Ovary (tissue), 9 donors: ENCODE measurements around the gene PADI3. TPM values are rescaled to one million over a fixed set of nuclear protein-coding genes. Genes with fewer than 3 reads are reported as not detected.

Source experiments
- DNase-seq, 5 donors: peaks; one replicate each; pipeline ENCODE4 v3.0.0-alpha.2; 2019 to 2020
- H3K27ac ChIP-seq, 2 donors: fragments of 200-600 bp; one replicate each; pipeline versions ENCODE4 v1.5.1 to v1.8.0; 2019 to 2022
- H3K27me3 ChIP-seq: fragments of 200-600 bp; one replicate; pipeline ENCODE4 v1.8.0; 2022
- H3K36me3 ChIP-seq: fragments of 200-600 bp; sonication (generic); one replicate; pipeline ENCODE4 v1.5.1; 2019
- H3K4me1 ChIP-seq: one replicate; pipeline ENCODE4 v1.8.1; 2013; ENCODE audit warnings: mild to moderate bottlenecking, moderate library complexity; ENCODE audit not compliant: insufficient read depth
- H3K4me3 ChIP-seq: fragments of 200-600 bp; sonication (generic); one replicate; pipeline ENCODE4 v1.5.1; 2017
- H3K9me3 ChIP-seq, 2 donors: fragments of 200-600 bp in 1 of 2; sonication (generic) in 1 of 2; one replicate each; pipeline versions ENCODE4 v1.5.1 to v1.8.1; 2013 to 2019; ENCODE audit warnings: mild to moderate bottlenecking in 1 of 2, moderate library complexity in 1 of 2
- EP300 ChIP-seq: sonication (generic); formaldehyde crosslinking; IDR thresholded peaks from one replicate; pipeline ENCODE4 v1.6.1; 2017; ENCODE audit warnings: antibody characterized with exemption
- POLR2A ChIP-seq: fragments of 450-650 bp; IDR thresholded peaks from one replicate; pipeline ENCODE4 v1.6.1; 2017; ENCODE audit warnings: antibody characterized with exemption, mild to moderate bottlenecking, moderate library complexity
- WGBS, 3 donors: extraction: QIAGEN DNeasy Blood & Tissue Kit in 1 of 3; methylation state at CpG; one replicate each; pipeline versions ENCODE4 v1.1.5 to v1.1.7; 2013 to 2017; 5-methylcytosine and 5-hydroxymethylcytosine counted together
- intact Hi-C, 4 donors: fragments of 100-400 bp; cut with DNase I; formaldehyde crosslinking; loops; one replicate each; pipeline versions ENCODE4 v1.11.0 to v1.15.1; 2022 to 2023
- polyA plus RNA-seq, 2 donors: library from polyadenylated mRNA; stranded (reverse); fragments of 200-250 nt in 1 of 2; fragments of 350-450 nt in 1 of 2; fragmentation: Illumina TruSeq in 1 of 2; extraction: RNeasy Lipid Tissue Mini Kit (QIAGEN cat#74804) in 1 of 2; gene quantifications; one replicate each; pipeline ENCODE4 v1.2.3, GENCODE V29; 2013 to 2014
- total RNA-seq, 7 donors: library from RNA; depleted of rRNA in 2 of 7; stranded (reverse); fragments of >200 nt in 2 of 7; fragmentation: NEBNext Ultra II Directional in 3 of 7; extraction: Animal tissue kit (Norgen Biotek cat#: 25700) in 3 of 7; gene quantifications; one replicate each; pipeline versions ENCODE4 v1.1.0 to v1.2.4, GENCODE V29; 2016 to 2023
- TF ChIP-seq, protein P1 (sequence below), 3 donors: fragments of 450-650 bp in 2 of 3; fragments of 200-600 bp in 1 of 3; IDR thresholded peaks; one replicate each; pipeline versions ENCODE4 v1.5.1 to v1.8.0; 2016 to 2022; ENCODE audit warnings: antibody characterized with exemption in 3 of 3, mild to moderate bottlenecking in 1 of 3
- donor health status: DM: no; HTN: no; CAD: no; lungs with moderate emphysema.
- donor health status: DM: no; HTN: no; CAD: no.
- donor health status: Bipolar disorder and iron deficiency.
- donor health status: DM: yes; HTN: yes; CAD: no.
- donor health status: DM: no; HTN: no; CAD: no.
- donor health status: DM: yes; HTN: yes; CAD: no.

Gene PADI3
- total and polyA plus RNA-seq, 9 donors = not detected

- Histone ChIP-seq H3K27me3 (no peaks in the 10 kb centered on the region), H3K9me3 (no peaks in the 10 kb centered on the region), H3K27ac (no peak overlapping the region), H3K4me1 (no peaks in the 10 kb centered on the region), H3K36me3 (no peaks in the 10 kb centered on the region), H3K4me3 (no peak overlapping the region)
- WGBS, 3 donors = 73 to 89% (median 85%) methylated on average over 5 of the region's 5 CpGs
- no peak for DNase-seq
- intact Hi-C loops = no loop called here
- no peak for TF ChIP-seq POLR2A
- TF ChIP-seq, protein P1, sequence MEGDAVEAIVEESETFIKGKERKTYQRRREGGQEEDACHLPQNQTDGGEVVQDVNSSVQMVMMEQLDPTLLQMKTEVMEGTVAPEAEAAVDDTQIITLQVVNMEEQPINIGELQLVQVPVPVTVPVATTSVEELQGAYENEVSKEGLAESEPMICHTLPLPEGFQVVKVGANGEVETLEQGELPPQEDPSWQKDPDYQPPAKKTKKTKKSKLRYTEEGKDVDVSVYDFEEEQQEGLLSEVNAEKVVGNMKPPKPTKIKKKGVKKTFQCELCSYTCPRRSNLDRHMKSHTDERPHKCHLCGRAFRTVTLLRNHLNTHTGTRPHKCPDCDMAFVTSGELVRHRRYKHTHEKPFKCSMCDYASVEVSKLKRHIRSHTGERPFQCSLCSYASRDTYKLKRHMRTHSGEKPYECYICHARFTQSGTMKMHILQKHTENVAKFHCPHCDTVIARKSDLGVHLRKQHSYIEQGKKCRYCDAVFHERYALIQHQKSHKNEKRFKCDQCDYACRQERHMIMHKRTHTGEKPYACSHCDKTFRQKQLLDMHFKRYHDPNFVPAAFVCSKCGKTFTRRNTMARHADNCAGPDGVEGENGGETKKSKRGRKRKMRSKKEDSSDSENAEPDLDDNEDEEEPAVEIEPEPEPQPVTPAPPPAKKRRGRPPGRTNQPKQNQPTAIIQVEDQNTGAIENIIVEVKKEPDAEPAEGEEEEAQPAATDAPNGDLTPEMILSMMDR (IDR thresholded peaks at IDR 0.05) = no peak
- TF ChIP-seq EP300 = no peak
Measured at GRCh38 chr1:17264470-17264869, 15.6 kb downstream of the PADI3 start.

- no peak overlapping the region for H3K27ac ChIP-seq
- no peaks in the 10 kb centered on the region for H3K36me3 ChIP-seq
- intact Hi-C loops = no loop called here
- H3K4me1 ChIP-seq = no peaks in the 10 kb centered on the region
- 52 to 85% (median 80%) methylated on average over 2 of the region's 2 CpGs for WGBS, 3 donors
- no peak for DNase-seq
- TF ChIP-seq EP300 = no peak
- TF ChIP-seq, protein P1 (IDR thresholded peaks at IDR 0.05) = no peak
- H3K4me3 ChIP-seq = no peak overlapping the region
- H3K9me3 ChIP-seq = no peaks in the 10 kb centered on the region
- H3K27me3 ChIP-seq = no peaks in the 10 kb centered on the region
Measured at GRCh38 chr1:17265162-17265561, 16.3 kb downstream of the PADI3 start.

- Histone ChIP-seq H3K36me3 (no peaks in the 10 kb centered on the region), H3K9me3 (no peaks in the 10 kb centered on the region), H3K4me3 (no peak overlapping the region), H3K27me3 (no peaks in the 10 kb centered on the region), H3K27ac (no peak overlapping the region), H3K4me1 (no peaks in the 10 kb centered on the region)
- TF ChIP-seq POLR2A = no peak
- TF ChIP-seq EP300 = no peak
- TF ChIP-seq, protein P1 (IDR thresholded peaks at IDR 0.05) = no peak
- no peak for DNase-seq
- WGBS, 3 donors = 94 to 95% (median 95%) methylated on average over 4 of the region's 4 CpGs
- intact Hi-C loops = no loop called here
Measured at GRCh38 chr1:17265950-17266349, 17.1 kb downstream of the PADI3 start.

DNA sequence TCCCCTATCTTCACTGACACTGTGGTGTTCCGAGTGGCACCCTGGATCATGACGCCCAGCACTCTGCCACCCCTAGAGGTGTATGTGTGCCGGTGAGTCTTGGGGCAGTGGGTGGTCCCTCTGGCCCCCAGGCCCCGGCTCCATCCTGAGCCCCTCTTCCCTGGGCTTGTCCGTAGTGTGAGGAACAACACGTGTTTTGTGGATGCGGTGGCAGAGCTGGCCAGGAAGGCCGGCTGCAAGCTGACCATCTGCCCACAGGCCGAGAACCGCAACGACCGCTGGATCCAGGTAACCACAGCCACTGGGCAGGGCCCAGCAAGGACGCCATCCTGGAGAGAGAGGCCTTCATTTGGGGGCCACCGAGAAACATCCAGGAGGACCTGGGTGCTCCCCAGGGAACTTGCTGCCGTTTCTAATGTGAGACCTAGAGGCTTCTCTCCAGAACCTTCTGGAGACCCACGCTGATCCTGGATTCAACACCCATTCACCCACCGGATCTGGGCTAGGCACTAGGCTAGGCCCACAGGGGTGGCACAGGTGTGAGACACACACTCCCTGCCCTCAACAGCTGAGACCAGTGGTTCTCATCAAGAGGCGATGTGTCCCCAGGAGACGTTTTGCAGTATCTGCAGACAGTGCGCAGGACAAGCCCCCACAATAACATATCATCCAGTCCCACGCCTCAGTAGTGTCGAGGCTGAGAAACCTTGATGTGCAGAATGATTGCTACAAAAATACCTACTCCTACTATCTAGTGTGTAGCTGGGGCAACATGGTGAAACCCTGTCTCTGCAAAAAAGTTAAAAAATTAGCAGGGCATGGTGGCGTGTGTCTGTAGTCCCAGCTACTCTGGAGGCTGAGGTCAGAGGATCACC, 22.2 kb downstream of the PADI3 start:
- no peak overlapping the region for H3K4me3 ChIP-seq
- no peak overlapping the region for H3K27ac ChIP-seq
- H3K27me3 ChIP-seq = no peaks in the 10 kb centered on the region
- H3K36me3 ChIP-seq = no peaks in the 10 kb centered on the region
- H3K4me1 ChIP-seq = no peaks in the 10 kb centered on the region
- no peak for DNase-seq
- no peaks in the 10 kb centered on the region for H3K9me3 ChIP-seq
- 90 to 91% (median 91%) methylated on average over 23 of the region's 23 CpGs for WGBS, 3 donors
- TF ChIP-seq POLR2A (no peak), EP300 (no peak)
- TF ChIP-seq, protein P1 (IDR thresholded peaks at IDR 0.05) = no peak
- intact Hi-C loops = no loop called here
